Germinal center (tissue), 1 donor: ENCODE results near the gene AP5Z1.

Experiments
- DNase-seq: peaks from one replicate; pipeline ENCODE4 v3.0.0; 2012; ENCODE audit warnings: mixed read lengths, low spot score

Gene AP5Z1

DNA sequence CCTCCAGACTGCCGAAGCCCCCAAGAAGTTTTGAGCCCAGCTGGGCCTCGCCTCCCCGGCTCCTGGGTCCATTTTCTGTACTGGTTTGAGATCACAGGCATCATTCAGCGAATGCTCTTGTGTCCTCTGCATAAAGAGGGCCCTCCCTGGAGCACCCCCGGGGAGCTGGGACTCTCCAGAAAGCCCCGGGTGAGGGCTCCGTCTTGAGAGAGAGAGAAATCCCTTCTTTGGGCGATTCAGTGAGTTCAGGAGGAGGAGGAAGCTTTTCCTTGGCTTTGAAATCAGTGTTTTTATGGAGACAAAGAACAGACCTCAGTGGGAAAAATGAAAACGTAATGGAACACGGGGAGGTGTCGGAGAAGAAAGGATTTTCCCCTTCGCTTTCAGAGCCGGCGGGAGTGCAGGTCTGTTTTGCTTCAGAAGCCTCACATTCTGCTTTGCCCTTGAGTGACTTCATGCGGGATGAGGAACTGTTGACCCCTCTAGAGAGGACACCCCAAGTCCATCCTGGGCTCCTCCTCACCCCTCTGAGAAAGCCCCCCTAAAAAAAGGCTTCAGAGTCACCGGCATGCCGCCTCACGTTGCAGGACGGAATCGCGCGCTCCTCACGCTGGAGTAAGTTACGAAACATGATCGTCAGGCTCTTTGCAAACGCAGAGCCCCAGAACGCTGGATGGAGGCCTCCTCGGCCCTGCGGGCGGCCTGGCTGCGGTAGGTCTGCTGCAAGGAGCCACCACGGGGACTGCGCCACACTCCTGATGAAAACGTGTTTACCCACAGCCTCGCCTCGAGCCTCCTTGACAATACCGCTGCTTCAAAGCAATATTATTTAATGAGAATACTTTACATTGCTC lies 8.5 kb upstream of the AP5Z1 start:
- no peak for DNase-seq

DNA sequence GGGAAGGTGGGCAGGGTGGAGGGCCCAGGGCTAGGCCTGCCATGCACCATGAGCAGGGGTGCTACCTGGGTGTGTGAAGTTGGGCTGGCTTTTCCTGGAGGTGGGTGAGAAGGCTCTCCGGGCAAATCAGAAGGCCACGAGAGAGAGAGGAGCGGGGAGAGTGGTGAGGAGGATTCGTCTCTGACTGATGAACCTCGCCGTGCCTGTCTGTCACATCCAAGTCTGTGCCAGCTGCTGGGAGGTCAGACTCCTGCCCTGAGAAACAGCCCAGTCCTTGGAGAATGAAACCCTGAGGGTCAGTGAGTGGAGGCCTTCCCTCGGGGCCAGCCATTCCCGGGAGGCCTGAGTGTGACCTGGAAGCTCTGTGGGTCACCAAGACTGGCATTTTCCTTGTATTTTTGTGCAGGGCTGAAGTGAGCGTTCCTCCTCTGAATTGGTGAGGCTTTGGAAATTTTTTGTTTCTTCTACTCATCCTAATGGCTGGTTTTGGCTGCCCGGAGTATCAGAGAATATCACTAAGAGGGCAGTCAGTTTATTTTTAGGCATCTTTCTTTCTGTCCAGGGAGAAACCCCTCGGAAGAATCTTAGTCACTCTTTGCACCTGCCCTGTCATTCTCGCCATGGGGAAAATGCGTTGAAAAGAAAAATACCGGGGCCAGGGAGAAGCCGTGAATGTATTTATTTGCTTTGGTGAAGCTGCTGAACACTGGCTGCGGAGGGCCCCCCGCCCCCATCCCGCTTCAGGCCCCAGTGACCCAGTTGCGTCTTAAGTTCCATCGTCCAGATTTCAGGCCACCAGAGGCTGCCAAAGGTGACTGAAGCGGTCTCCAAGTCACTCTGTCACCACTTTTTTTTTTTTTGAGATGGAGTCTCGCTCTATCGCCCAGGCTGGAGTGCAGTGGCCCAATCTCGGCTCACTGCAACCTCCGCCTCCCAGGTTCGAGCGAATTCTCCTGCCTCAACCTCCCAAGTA lies 6.5 kb upstream of the AP5Z1 start:
- DNase-seq: no peak

DNA sequence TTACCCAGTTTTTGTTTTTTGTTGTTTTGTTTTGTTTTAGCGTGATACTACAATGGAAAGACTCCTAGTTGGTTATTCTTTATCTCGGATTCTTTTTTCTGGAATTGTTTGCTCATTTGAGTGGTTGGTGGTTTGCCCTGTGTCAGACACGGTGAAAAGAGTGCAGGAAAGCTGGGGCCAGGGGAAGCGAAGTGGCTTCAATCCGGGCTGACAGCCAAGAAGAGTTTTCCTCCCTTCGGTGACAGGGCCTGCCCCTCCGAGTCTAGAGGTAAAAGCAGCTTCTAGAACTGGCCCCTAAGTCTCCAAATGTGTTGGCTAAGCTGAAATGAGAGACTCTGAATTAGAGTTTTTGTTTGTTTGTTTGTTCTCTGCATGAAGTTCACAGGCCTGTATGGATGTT lies 5.7 kb upstream of the AP5Z1 start:
- DNase-seq: no peak

DNA sequence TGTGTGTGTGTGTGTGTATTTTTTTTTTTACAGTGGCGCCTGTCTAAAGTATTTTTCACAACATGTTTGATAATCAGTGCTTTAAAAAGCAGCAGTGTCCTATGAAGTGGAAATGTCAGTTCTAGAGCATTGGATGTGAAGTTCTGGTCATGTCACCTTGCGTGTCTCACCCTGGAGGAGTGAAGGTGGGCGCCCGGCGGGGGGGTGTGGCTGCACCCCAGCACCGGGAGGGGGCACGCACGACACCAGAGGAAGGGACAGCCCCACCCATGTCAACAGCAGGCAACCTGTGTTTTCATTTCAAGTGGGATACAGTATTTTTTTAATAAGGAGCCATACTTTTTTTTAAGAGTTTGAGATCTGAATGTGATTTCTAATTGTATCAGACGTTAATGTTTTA lies 4.5 kb upstream of the AP5Z1 start:
- no peak for DNase-seq

DNA sequence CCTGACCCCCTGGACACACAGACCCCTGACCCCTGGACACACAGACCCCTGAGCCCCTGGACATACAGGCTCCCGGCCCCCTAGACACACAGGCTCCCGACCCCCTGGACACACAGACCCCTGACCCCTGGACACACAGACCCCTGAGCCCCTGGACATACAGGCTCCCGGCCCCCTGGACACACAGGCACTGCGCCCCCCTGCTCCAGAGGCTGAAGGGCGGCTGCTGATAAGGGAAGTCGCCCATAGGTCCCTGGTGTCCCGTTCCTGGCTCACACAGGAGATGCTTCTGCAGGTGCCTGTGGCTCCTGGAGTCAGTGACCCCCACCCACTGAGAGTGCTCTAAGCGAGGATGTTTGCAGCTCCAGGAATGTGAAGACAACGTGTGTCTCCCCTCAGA lies 3.7 kb upstream of the AP5Z1 start:
- no peak for DNase-seq

DNA sequence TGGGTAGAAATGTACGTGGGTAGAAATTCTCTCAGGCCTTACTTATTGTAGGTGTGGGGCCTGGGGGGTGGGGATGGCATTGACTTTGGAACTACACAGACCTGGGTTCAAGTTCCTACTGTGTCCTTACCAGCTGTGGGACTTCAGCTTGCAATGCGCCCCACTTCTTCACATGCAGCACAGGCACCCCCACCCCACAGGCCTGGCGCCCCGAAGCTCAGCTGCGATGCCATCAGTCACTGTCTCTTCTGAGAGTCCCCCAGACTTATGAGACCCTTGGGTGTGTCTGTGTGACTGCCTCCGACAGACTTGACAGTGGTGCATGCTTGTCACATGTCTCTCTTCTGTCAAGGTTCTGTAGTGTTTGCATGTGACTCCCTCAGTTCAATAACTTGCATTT lies 3.1 kb upstream of the AP5Z1 start:
- DNase-seq: no peak

DNA sequence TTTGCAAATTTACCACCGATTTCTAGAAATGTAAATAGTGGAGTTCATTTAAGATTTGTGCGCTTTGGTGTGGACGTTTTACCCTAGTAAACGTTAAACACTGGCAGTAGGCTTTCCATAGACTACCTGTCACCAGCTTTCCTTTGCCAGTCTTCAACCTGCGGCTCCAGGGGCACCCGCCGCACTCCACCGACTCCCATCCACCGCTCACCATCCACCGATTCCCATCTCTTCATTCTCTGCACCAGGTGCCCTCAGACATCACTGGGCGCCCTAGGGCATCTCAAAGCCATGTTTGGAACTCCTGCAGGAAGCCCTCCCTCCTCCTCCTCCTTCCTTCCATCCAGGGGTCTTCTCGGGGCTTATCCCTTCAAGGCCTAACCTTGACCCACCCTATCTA lies 1.4 kb upstream of the AP5Z1 start:
- no peak for DNase-seq

DNA sequence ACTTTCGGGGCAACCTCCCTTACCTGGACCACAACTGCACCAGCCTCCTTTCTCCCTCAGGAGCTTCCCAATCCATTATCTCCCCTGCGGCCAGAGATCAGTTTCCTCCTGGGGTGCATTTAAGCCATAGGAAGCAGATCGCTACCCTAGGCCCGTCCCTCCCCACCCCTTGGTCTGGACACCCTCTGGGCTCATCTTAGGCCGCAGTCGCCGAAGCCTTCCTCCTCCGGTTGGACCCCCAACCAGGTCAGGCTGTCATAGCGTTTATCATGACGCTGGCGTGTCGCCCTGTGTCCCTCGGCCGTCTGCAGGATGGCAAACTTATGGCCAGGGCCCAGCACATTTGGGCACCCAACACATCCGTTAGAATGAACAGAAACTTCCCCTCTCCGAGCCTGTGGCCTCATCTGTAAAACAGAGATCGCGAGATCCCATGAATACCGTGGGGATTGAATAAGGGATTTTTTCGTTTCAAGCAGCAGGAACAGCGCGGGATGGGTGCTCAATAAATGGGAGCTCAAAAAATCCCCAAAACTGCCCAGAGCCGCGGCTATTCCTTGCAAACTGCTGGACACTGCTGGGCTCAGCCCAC lies 669 bp upstream of the AP5Z1 start:
- no peak for DNase-seq

DNA sequence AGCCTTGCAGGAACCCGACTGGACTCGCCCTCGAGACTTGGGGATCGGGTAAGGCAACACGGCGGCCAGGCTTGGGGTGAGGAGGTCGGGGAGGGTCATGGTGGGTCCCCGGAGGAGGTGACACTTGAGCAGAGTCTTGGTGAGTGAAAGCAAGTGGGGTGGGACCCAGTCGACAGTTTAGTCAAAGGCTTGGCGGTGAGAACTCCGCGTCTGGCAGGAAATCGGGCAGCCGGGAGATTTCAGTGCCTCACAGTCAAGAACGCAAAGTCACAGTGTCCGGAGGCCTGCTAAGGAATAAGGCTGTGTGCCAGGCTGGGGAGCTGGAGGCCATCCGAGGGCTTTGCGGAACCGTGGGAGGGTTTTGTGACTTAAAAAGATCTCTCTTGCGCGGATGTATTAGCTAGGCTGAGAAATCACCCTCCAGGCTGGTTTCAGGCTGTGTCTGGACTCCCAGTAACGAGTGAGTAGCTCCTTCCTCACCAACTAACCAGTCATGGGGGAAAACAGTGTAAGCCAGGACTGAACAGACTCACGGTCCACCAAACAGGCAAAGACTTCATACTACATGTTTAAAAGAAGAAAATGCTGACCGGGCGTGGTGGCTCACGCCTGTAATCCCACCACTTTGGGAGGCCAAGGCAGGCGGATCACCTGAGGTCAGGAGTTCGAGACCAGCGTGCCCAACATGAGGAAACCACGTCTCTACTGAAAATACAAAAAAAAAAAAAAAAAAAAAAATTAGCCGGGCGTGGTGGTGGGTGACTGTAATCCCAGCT lies 613 bp downstream of the AP5Z1 start:
- peak; percentile 39 for DNase-seq

DNA sequence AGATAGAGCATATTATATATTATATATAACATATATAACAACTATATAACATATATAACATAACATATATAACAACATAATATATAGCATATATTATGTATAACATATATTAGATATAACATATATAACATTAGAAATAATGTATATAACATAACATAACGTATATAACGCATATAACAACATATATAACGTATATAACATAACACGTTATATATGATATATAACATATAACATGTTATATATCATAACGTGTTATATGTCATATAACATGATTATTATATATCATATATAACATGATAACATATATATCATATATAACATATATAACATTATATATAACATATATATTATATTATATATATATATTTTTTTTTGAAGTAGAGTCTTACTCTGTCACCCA lies 3.7 kb downstream of the AP5Z1 start:
- DNase-seq: no peak

DNA sequence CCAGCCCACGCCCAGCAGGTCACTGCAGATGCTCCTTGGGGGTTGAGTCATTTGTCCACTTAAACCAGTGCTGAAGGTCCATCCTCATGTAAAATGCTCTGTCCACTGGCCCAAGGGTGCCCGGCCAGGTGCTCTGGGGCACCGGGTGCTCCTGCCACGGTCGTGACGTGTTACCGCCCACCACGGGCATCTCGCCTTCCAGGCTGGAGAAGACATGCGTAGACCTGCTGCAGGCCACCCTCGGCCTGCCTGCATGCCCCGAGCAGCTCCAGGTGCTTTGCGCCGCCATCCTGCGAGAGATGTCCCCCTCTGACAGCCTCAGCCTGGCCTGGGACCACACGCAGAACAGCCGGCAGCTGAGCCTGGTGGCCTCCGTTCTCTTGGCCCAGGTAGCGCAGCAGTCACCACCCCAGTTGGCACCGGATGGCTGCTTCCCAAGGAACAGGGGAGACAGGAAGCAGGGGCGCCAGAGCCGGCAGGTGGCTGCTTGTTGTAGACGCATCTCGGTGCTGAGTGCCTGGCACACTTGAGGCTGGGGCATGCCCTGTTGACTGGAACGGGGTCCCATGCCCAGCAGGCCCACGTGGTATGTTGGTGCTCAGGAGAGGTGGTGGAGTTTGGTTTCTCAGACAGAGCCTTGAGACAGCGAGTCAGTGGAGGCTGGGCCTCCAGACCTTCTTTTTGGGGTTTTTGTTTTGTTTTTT lies 6.1 kb downstream of the AP5Z1 start:
- DNase-seq: no peak

DNA sequence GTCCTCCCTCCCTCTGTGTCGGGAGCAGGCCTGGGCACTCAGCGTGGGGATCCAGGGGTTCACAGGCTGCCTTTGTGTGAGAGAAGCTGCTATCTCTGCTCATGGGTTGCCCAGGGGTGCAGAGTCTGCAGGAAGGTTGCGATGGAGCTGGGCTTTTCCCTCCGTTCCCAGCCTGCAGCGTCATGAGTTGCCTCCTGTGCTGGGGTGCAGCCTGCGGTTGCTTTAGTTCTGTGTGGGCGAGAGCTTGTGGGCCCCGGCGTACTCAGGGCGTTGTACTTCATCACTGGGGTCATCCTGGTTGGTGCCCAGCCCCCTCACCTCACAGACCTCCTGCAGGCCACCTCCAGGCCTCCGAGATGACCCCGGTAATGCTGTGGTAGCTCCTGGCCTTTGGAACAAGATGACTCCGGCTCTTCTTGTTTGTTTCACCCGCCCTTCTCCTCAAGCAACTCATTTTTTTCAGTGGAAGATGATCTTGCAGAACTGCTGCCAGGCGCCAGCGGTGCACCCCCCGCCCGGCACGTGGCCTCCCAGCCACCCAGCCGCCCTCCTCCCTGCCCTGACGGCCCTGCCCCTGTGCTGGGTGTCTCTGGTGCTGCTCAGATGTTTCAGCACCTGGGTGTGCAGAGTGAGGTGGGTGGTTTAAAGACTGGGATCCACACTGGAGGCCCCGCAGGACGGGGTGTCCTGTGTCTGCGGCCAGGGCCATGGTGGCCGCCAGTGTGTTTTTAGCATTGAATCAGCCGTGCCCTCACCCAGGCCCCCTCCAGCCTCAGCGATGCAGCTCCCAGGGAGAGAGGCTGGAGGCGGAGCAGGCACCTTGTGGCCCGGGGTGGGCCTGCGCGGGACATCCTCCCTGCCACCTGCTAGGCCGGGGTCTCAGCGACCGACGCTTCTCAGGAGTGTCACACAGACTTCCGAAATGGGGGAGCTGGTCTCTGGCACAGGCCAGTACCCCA lies 7.2 kb downstream of the AP5Z1 start:
- DNase-seq: no peak

DNA sequence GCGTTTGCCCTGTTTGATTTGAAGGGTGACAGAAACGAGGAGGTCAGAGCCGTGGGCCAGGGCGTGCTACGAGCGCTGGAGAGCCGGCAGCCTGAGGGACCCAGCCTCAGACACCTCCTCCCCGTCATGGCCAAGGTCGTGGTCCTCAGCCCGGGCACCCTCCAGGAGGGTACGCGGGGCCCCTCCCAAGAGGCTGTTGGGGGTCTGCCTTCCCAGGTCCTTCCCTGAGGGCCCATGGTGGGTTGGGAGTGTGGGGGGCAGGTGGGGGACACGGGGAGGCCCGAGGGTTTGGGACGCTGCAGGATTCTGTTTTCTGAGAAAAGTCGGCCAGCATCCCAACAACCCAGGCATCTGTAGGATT lies 7.8 kb downstream of the AP5Z1 start:
- DNase-seq: no peak

DNA sequence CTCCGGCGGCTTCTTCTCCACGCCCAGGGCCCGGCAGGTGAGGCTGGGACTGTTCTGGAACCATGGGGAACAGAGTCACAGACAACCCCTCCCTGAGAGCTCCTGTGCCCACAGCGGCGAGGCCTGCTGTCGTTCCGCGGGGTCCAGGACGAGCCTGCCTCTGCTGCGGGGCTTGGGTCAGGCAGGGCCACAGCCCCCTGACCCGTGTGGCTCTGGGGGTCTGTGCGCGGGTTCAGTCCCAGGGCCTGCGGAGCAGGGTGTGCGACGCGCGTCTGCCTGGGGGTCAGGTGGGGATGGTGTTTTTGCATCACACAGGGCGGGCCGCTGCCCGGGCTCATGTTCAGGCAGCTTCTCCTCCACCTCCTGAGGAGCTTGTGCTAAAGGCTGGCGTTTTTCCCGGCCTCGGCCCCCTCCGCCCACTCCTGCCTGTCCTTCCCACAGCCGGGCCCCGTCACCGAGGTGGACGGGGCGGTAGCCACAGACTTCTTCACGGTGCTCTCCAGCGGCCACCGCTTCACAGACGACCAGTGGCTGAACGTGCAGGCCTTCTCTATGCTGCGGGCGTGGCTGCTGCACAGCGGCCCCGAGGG lies 8.4 kb downstream of the AP5Z1 start:
- DNase-seq: no peak

DNA sequence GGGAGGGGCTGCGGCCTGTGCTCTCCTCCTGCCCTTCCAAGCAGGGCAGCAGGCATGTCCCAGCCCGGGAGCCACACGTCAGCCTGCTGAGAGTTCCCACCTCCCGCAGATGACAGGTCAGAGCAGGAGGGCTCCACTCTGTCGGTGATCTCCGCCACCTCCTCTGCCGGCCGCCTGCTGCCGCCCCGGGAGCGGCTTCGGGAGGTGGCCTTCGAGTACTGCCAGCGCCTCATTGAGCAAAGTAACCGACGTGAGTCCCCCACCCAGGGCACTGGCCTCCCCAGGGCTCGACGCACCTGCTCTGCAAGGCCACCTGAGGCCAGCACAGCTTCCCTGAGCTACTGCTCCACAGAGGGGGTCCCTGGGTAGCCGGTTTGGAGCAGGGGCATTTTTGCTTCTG lies 9.4 kb downstream of the AP5Z1 start:
- no peak for DNase-seq

DNA sequence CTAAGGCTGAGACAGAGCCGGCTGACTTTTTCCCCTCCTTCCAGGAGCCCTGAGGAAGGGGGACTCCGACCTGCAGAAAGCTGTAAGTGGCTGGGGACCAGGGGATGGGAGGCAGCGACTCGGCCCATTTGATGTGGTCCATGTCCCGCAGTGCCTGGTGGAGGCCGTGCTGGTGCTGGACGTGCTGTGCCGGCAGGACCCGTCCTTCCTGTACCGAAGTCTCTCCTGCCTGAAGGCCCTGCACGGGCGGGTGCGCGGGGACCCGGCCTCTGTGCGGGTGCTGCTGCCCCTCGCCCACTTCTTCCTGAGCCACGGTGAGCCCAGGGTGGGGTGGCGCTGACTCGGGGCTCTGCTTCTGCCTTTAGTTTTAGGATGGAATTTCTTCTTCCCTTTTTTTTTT lies 9.9 kb downstream of the AP5Z1 start:
- DNase-seq: no peak

DNA sequence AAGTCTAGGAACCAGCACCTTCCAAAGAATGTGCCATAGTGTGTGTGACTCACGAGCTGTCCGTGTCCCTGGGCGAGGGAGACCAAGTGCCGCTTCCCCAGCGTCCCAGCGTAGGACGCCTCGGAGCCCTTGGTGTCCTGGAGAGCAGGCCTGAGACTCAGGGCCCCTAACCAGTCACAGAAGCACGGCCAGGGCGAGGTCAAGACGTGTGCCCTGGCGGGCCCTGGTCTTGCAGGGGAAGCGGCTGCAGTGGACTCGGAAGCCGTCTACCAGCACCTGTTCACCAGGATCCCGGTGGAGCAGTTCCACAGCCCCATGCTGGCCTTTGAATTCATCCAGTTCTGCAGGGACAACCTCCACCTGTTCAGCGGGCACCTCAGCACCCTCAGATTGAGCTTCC lies 10.6 kb downstream of the AP5Z1 start:
- no peak for DNase-seq

DNA sequence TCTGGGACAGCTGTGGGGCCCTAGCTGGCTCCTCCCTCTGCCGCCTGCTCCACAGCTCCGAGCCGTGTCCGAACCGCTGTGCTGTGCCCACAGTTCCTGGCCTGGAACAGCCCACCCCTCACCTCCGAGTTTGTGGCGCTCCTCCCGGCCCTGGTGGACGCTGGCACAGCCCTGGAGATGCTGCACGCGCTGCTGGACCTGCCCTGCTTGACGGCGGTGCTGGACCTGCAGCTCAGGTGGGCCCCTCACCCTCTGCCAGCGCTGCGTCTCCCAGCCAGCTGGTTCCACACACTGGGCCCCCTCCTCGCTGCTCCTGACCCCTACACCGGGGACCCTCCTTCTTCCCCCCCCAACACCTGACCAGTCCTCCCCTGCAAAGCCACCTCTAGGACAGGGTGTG lies 12.1 kb downstream of the AP5Z1 start:
- no peak for DNase-seq

DNA sequence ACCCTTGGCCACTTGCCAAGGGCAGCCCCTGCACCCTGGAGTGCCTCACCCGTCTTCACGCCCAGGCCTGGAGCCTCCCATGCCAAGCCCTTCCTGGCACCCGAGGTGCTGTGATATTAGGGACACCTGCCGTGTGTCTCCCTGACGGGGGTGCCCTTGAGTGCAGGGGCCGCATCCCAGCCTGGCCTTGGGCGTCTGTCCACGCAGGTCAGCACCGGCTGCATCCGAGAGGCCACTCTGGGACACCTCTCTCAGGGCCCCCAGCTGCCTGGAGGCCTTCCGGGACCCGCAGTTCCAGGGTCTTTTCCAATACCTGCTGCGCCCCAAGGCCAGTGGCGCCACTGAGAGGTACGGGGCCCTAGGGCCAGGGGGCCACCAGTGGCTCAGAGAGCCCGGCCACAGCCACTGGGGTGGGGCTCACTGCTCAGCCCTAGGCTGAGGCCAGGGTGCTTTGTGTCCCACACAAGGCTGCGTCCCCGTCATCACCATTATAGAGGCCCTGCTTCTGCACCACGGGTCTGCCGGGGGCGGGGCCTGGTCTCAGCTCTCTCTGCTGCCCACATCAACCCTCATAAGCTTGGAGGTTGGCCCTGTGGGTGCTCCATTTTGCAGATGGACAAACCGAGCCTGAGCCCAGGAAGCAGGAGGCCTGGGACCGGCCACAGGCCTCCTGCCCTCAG lies 12.7 kb downstream of the AP5Z1 start:
- no peak for DNase-seq
